A673 (cell line): Measurements from ENCODE around the gene ZFPL1.

ENCODE experiments used
- EZH2 ChIP-seq: fragments of 200-600 bp; sonication (generic); IDR thresholded peaks from 2 replicates; pipeline ENCODE4 v1.6.1; 2017; ENCODE audit warnings: borderline replicate concordance, low read depth, mild to moderate bottlenecking, mixed read lengths, antibody characterized with exemption, low read length; ENCODE audit not compliant: poor library complexity, severe bottlenecking
- TF ChIP-seq, protein P1 (sequence below): fragments of 300-800, 200-600 bp; sonication (generic); conservative IDR thresholded peaks from 2 replicates; pipeline ENCODE4 v1.5.1; 2017; ENCODE audit warnings: low read depth, mild to moderate bottlenecking, antibody characterized with exemption, low read length, moderate library complexity, mixed read lengths

DNA sequence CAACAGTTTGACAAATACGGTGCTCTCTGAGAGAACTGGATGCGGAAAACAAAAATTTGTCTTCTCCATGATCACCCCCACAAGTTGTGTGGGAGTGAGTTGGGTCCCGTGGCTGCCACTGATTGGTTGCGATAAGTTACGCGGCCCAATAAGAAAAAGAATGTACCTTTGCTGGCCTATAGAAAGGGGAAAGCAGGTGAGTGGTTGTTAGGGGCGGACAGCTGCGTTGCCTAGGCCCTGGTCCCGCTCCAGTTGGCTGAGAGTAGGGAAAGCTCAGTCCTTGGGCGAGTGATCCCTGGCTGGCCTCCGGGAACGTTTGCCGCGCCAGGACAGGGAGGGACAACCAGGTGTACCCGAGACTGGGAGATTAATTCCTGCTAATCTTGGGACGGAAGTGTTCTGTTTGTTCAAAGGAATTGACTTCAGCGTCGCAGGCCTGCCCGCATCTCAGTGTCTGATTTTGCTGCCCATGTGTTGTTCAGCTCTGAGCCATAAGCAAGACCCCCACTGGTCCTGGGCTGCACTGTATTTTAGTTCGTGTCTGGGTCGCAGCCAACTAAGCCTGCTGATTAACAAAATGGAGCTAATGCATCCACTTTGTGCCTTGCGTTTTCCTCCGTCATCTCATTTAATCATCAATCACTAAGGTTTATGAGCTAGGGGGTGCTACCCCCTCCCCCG, 51.1 kb downstream of the ZFPL1 start:
- TF ChIP-seq, protein P1, sequence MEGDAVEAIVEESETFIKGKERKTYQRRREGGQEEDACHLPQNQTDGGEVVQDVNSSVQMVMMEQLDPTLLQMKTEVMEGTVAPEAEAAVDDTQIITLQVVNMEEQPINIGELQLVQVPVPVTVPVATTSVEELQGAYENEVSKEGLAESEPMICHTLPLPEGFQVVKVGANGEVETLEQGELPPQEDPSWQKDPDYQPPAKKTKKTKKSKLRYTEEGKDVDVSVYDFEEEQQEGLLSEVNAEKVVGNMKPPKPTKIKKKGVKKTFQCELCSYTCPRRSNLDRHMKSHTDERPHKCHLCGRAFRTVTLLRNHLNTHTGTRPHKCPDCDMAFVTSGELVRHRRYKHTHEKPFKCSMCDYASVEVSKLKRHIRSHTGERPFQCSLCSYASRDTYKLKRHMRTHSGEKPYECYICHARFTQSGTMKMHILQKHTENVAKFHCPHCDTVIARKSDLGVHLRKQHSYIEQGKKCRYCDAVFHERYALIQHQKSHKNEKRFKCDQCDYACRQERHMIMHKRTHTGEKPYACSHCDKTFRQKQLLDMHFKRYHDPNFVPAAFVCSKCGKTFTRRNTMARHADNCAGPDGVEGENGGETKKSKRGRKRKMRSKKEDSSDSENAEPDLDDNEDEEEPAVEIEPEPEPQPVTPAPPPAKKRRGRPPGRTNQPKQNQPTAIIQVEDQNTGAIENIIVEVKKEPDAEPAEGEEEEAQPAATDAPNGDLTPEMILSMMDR, result no peak
- no peak for TF ChIP-seq EZH2
